HG03460 (cell line): ENCODE results near the gene SSU72.

Source experiments
- ATAC-seq: cut with Tn5 transposase; IDR thresholded peaks from one replicate; pipeline ENCODE4 v1.9.1; 2021; ENCODE audit not compliant: unreplicated experiment

SSU72 gene

DNA sequence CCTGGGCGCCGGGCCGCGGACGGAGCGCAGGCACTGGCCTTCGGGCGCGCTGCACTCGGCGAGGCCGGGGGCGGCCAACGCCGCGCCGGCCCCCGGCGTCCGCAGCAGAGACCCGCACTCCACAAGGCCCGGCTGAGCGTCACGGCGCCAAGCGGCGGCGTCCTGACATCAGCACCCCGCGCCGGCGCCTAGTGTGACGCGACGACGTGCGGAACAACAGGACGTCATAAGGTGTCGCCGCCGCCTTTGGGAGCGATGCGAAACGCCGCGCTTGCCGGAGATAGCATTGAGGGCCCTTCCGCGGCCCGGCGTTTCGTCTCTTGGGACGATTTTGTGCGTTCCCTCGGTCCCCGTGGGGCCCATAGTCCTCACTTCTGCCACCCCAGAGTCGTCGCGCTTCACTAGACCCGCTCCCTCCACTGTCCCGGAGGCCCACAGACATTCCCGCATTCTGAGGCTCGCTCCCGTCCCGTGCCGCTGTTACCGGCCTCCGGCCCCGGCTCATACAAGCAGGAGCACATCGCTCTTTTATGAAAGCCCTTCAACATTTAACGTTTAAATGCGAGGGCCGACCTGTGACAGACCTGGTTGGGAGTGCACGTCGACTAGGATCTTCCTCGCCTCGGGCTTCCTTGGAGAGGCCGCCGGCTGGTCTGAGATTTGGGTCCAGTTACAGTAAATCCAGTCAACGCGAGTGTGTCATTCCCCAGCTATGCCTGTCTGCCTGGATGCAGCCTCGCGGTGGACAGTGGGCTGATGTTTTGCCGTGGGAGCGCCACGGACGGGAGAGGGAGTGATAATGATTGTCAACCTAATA lies at the start of gene SSU72:
SSU72 (minus strand) TSS at position 143 of the 817 bp plus-strand sequence. CDS start 306 bp downstream, outside the sequence.
- ATAC-seq: peak; percentile 69

DNA sequence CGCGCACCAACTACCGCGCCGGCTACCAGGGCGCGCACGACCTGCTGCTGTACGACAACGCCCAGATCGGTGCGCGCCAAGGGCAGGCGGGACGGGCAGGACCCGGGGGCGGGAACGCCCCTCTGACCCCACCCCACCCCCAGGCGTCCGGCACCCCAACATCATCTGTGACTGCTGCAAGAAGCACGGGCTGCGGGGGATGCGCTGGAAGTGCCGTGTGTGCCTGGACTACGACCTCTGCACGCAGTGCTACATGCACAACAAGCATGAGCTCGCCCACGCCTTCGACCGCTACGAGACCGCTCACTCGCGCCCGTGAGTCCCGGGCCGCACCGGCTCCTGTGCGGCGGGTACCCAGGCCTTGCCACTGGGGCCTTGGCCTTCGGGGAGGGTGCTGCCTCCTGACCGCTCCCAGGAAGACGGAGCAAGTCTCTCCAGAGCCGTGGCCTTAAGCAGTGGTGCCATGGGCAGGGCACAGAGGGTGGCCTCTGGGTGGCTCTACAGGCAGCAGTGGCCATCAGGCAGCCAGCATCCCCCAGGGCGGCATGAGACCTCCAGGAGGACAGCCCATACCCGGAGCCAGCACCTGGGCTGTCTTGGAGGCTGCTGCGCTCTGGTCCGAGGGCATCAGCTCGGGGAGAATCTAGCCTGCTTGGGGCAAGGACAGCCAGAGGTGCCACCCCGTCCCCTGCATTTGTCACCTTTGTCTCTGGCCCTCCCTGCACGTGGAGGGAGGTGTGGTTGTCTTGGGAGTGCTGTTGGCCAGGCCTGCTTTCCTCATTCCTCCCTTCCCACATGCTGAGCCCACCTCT lies 49.2 kb upstream of the SSU72 start:
- ATAC-seq: no peak

DNA sequence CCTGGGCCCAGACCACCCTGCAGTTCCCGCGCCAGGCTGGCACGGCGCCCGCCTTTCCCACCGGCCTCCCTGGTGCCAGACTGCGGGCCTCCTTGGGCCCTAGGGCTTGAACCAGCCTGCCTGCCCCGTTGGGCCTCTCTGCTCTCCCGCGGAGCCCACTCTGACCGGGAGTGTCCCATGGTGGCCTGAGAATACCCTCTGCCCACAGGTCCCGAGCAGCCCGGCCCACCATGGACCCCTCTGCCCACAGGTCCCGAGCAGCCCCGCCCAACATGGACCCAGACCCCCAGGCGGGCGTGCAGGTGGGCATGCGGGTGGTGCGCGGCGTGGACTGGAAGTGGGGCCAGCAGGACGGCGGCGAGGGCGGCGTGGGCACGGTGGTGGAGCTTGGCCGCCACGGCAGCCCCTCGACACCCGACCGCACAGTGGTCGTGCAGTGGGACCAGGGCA lies 48.5 kb upstream of the SSU72 start:
- no peak for ATAC-seq

DNA sequence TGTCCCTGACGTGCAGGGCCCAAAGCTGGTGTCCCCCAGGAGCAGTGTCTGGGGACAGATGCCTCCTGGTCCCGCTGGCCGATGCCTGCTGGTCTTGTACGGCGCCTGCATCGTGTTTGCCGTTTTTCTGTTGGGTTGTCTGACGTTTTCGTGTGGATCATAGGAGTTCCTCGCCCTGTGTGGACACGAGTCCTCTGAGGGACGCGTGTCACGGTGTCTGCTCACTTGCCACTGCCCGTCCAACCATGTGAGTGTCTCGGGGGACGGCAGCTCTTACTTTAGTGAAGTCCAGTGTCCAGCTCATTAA lies 48.1 kb upstream of the SSU72 start:
- ATAC-seq: no peak

DNA sequence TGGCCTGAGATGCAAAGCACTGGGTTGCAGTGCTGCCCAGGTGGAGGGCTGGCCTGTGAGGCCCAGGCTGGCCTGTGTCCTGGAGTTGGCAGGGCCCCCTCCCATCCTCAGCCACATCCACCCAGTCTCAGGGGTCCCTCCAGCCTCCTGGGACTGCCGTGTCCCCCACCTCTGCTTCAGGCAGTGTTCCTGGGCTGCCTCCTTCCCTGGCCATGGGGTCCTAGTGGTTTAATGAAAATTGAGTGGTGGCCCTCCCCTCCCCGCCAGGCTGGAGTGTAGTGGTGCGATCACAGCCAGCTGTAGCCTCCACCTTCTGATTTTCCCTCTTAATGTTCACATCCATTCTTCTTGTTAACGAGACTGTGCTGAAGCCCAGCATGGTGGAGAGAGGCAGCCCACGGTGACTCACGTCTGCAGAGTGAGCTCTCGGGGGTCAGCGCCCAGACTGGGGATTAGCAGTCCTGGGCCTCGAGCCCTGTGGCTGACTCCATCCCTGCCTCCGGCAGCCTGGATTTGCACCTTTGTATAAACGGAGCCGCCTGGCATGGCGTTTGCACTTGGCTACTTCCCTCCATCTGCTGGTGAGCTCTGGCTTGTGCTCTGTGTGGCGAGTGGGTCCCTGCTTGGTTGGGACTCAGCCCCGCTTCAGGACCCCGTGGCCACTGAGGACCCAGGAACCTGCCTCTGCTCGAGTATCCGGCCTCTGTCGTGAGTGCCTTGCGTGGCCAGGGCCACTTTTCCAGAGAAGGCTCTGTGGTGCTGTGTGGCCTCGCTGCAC lies 47.5 kb upstream of the SSU72 start:
- ATAC-seq: no peak

DNA sequence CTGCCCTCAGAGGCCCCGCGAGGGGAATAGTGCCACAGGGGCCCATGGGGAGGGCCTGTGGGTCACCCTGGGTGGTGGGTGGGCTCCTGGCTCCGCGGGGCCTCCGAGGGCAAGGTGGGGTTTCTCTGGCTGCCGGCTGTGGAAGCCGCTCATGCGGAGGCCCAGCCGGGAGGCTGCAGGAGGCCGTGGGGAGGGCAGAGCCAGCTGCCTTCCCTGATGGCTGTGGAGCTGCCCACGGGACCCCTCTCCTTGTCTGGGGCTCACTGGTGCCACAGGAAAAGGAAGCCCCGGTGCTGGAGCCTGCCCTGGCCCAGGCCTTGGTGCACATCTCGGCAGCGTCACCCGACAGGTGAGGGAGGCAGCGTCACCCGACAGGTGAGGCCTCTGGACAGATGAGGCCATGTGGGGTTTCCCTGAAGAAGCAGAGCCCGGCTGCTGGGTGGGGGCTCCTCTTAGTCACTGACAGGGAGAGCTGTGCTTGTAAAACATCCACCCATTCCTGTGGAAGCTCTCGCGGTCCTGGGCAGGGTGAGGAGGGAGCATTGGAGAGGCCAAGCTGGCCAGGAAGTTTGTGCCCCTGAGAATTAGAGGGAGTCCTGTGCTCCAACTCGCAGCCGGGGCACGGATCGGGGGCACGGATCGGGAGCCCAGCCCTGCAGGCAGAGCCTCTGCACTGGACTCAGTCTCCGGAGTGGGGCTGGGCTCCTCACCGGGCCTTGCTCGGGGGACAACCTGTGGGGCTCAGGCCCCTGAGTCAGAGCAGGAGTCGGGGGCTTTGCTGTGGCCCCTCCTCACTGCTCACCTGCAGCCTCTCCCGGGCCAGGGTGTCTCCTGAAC lies 46.7 kb upstream of the SSU72 start:
- ATAC-seq: no peak

DNA sequence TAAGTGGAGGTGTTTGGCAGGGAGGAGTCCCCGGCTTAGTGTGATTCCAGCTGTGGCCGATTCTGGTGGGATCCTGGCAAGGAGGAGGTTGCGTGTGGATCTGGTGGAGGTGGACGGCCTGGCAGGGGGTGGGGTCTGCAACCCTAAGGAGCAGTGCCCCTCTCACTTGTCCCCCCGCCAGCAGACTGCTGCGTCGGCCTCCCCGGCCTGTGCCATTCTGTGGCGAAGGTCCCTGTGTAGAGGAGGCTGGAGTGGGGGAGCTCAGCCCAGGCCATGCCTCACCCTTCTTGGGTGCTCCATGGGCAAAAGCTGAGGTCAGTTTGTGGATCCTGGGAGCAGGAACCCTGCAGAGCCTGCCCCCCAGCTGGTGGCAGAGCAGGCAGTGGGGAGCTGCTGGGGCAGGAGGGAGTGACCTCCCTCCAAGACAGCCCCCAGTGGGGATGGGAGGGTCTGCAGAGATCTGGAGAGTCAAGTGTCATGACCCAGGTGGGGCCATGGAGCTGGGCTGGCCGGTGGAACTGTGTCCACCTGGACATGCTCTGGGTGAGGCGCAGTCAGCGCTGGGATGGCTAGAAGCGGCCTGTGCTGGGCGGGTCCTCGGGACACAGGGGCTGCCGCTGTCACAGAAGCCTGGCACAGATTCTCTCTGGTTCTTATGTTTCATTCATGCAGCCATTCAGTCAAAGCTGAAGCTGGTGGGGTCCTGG lies 45.9 kb upstream of the SSU72 start:
- no peak for ATAC-seq

DNA sequence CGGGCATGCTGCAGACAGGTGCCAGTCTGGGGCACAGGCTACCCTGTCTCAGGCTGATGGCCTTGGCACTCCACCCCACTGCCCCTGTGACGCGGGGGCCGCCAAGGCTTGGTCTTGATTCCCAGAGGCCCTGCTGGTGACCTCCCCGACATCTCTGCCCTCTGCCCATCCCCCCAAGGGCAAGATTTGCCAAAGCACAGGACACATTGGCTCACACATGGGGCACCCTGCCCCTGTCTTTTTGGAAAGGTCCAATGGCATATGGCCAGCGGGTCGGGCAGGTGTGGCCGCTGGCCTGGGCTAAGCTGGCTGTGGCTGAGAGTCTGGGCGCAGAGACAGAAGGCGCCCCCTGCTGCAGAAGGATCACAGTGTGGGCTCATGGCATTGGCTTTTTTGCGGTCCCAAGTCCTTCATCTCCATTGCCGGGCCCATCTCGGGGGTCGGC lies 45.3 kb upstream of the SSU72 start:
- ATAC-seq: no peak

DNA sequence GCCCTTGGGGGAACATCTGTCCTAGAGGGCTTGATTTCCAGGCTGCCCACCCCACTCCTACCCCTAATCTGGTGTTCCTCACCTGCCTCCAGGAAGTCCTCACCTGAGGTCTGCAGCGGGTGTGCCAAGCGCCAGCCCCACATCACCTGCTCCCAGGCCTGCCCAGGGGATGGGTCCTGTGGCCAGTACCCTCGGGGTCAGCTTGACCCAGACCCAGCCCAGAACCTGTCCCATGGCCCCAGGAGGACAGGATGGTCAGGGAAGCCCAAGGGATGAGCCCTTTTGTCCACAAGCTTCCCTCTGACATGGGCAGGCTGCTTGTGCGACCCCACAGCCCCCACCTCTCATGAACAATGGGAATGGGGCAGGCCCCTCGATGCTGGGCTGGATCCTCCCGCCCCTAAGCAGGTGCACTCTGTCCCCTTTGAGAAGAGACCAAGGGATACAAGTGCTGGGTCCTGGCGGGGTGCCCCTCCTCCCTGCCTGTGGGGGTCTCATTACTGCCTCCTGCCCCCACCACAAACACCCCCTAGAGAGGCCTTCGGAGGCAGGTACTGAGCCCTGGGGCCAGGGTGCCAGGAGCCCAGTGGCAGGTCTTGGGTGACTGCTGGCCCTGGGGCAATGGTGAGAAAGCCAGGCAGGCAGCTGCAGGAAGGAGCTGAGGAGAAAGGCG lies 43.9 kb upstream of the SSU72 start:
- no peak for ATAC-seq

DNA sequence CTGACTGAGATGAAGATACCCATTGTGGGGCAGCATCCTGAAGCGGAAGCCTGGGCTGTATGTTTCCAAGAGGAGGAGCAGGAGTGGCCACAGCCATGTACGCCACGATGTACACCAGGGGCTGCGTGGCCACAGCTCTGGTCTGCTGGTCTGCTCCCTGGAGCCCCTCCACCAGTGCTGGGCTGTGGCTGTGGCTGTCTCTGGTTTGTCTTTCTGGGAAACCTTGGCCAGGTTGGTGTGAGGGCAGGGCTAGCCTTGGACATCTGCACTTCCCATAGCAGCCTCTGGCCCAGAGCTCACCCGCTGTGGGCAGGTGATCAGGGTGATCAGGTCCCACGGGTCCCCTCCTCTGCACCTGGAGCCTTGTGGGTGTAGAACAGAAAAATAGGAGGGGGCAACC lies 43.3 kb upstream of the SSU72 start:
- no peak for ATAC-seq

DNA sequence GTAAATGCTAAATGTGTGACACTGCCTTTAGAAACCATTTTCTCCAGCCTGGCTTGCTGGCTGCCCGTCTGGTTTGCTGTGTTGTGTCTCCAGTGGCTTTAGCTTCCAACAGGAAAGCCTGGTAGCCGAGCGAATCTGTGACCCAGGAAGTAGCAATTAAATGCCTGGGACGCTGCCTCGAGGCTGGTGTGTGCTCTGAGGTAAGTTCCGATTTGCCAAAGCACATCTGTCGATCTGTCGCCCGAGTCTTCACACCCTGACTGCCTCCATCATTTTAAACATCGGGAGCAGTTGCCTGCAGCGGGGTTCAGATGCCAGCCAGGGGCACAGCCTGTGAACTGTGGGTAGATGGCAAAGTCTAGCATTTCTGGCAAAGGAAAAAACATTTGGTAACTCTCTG lies 42.9 kb upstream of the SSU72 start:
- no peak for ATAC-seq

DNA sequence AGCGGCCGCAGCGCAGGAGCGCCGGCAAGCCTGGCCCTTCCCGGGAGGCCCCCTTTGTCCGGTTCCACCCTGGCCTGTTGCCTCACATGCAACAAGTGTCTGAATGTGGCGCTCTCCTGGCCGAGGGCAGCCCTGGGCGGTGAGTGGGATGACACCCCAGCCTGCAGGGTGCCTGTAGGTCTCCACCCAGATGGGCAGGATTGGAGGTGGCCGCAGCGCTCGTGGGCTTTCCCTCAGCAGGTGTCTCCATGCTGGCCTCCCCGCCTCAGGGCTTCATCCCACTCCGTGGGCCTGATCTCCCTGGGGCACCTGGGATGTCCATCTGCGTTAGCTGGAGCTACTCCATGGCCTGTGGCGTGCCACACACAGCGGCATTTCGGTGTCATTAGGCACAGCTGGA lies 42.2 kb upstream of the SSU72 start:
- no peak for ATAC-seq

DNA sequence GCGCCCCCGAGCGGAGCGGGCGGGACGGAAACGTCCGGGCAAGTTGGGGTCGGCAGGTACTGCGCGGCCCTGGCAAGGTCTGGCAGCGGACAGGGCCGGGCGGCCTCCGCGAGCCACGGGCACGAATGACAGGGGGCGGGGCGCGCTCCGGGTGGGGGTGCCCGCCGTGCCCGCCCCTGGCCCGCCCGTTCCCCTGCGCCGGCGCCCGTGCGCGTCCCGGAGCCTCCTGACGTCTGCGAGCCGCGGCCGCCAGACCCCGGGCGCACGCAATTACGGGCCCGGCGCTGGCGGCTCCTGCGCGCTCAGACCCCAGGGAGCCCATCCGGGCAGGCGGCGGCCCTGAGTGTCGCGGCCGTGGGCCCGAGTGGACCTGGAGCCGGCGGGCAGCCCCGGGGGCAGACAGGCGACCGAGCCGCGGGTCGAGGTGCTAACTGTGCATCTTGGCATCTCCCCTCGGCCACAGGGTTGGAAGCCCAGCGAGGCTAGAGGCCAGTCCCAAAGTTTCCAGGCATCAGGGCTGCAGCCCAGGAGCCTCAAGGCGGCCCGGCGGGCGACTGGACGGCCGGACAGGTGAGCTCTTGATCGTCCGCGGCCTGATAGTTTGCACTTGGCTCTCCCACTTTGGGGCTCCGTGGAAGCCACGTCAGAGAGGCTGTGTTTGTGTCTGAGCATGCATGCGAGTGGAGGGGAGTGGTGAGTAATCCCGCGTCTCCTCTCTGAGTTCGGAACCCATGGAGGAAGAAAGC lies 41.6 kb upstream of the SSU72 start:
- ATAC-seq: peak; percentile 38

DNA sequence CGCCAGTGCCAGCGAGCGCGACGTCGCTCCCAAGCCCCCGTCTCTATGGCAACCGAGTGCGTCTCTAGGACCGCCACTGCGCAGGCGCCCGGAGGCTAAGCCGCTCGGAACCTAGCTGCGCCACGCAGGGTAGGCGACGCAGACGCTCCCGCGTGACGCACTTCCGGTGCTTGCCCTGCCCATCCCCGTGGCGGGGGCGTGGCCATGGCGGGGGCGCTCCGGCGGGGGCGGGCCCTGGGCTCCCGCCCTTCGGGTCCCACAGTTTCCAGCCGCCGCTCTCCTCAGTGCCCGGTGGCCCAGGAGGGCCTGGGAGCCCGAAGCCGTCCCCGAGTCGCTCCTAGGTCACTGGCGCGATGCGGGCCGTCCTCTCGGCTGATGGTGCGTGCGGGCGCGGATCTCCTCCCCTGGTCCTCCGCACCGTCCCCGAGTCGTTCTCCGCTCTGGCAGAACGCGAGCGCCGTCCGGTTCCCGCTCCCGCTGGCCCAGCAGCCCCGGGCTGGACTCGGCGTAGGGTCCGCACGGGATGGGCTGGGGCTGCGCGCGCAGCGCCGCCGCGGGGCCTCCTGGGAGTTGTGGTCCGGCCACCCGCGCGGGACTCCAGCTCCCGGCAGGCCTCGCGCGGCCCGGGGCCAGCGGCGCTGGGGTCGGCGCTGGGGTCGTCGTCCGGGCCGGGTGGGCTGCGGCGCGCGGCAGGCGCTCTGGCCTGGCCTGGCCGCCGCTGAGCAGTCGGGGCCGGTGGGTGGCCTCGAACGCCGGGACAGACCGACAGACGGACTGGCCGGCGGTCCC lies 40.8 kb upstream of the SSU72 start, which contains the start of gene MIB2:
MIB2 (plus strand) TSS at position 245 of the 789 bp plus-strand sequence. CDS start 7,953 bp downstream, outside the sequence.
- peak; percentile 79 for ATAC-seq

DNA sequence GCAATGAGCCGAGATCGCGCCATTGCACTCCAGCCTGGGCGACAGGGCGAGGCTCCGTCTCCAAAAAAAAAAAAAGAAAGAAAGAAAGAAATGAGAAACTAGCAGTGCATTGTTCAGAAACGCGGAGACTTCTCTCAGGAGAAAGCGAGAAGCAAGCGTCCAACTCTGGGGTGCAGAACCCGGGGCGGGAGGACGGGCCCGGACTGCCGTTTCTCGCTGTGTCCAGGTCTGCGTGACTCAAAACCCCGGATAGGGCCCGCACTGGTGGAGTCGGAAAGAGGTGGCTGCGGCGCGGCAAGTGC lies 40.2 kb upstream of the SSU72 start:
- ATAC-seq: no peak

DNA sequence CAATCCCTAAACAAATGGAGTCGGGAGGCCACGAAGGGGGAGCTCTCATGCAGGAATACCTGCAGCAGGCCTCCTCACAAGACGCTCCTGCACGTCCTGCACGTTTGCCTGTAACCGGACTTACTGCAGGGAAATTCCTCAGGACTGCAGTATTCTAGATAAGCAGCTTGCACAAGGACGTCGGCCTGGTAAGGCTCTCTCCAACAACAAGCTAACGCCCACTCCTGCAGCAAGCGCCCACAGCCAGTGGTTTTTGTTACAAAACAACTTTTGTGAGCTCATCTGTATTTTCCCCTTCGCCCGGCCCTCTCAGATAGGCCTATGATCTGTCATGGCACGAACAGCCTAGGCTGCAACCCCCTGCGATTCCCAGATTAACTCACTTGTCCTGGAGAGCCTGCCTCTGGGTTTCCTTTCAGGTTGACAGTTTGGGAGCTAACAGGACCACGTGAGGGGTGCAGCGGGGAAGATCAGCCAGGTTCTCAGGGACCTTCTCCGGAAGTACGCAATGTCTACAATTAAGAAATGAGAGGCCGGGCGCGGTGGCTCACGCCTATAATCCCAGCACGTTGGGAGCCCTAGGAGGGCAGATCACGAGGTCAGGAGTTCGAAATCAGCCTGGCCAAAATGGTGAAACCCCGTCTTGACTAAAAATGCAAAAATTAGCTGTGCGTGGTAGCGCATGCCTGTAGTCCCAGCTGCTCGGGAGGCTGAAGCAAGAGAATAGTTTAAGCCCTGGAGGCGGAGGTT lies 39.7 kb upstream of the SSU72 start:
- no peak for ATAC-seq

DNA sequence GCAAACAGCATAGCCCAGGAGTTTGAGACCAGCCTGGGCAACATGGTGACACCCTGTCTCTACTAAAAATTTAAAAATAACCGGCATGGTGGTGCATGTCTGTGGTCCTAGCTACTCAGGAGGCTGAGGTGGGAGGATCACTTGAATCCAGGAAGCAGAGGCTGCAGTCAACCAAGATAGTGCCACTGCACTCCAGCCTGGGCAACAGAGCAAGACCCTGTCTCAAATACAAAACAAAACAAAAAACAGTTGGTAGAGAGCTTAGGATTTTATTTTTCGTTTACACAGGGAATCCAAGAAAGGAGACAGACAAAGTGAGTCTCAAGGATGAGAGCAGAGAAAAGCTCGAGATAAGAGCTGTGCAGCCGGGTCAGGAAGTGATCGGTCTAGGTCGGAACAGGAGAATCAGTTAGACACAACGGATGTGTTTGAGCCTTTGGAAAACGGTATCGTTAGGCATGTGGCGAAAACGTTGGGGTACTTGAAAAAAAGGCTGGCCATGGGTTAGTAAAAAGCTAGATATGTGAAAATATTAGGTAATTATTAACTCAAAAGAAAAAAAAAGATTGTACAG lies 38.9 kb upstream of the SSU72 start:
- ATAC-seq: no peak
